ENCODE data around the gene GRHL3.

DNA sequence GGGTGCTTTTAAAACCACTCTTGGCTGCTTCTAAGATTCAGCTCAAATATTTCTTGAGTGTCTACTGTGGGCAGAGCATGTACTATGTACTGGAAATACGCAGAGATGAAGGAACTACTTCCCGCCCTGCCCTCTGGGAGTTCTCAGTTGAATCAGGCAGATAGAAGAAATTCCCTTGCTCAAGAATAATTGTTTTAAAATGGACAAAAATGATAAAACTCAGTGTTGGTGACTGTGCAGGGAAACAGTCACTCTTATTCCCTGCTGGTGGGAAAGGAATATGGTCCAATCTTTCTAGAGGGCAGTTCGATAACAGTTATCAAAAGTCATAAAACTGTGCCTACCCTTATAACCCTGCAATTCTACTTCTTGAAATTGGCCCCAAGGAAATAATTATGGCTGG is 16.9 kb upstream of the GRHL3 start:
- TF ChIP-seq POLR2A (IDR thresholded peaks at IDR 0.05) (no peak), EP300 (IDR thresholded peaks at IDR 0.05) (no peak)
- TF ChIP-seq, protein P1, sequence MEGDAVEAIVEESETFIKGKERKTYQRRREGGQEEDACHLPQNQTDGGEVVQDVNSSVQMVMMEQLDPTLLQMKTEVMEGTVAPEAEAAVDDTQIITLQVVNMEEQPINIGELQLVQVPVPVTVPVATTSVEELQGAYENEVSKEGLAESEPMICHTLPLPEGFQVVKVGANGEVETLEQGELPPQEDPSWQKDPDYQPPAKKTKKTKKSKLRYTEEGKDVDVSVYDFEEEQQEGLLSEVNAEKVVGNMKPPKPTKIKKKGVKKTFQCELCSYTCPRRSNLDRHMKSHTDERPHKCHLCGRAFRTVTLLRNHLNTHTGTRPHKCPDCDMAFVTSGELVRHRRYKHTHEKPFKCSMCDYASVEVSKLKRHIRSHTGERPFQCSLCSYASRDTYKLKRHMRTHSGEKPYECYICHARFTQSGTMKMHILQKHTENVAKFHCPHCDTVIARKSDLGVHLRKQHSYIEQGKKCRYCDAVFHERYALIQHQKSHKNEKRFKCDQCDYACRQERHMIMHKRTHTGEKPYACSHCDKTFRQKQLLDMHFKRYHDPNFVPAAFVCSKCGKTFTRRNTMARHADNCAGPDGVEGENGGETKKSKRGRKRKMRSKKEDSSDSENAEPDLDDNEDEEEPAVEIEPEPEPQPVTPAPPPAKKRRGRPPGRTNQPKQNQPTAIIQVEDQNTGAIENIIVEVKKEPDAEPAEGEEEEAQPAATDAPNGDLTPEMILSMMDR (IDR thresholded peaks at IDR 0.05), result no peak

Data from tibial nerve (tissue), 4 donors.